K562 (cell line): ENCODE results near the gene OR5A2. TPM values are rescaled to one million over a fixed set of nuclear protein-coding genes. Genes with fewer than 3 reads are reported as not detected.

Experiments
- ATAC-seq: fragments of 200-7000 bp; cut with Tn5 transposase; 3 replicates; pipeline ENCODE4 v1.9.1; 2020; ENCODE audit warnings: moderate library complexity
- BruUV-seq: library from RNA; stranded (reverse); fragments of 400-500 nt; replicated peaks from 2 replicates; lab custom pipeline; 2021; lab: Mats Ljungman, UMichigan
- CTCF ChIA-PET: fragments of 300-600 bp; formaldehyde crosslinking; extraction: SDS; loops from one replicate; lab custom pipeline; 2021; ENCODE audit warnings: low intra/inter-chr PET ratio; lab: Yijun Ruan, JAX
- POLR2A ChIA-PET: fragments of 300-600, 350-650 bp; sonication (Branson Sonifier 250); formaldehyde crosslinking; extraction: SDS; loops from one replicate; lab custom pipeline; 2021; ENCODE audit warnings: antibody characterized with exemption, inconsistent platforms; lab: Yijun Ruan, JAX
- DNase-seq, 4 experiments: peaks; one replicate each; pipeline versions ENCODE4 v3.0.0 to v3.0.0-alpha.2; 2011 to 2018; ENCODE audit warnings: low spot score in 3 of 4, mixed read lengths in 3 of 4; ENCODE audit errors: extremely low read depth in 1 of 4
- FAIRE-seq: peaks from 2 replicates; lab custom pipeline; 2011; peaks lifted over from hg19 to GRCh38; lab: Jason Lieb, UNC
- H2AFZ ChIP-seq: 2 replicates; pipeline ENCODE4 v1.6.0; 2011; ENCODE audit warnings: low read depth, low read length, control low read depth, inconsistent platforms
- H3K27ac ChIP-seq: fragments of 200-600 bp; 3 replicates; pipeline ENCODE4 v1.8.0; 2011; ENCODE audit warnings: low read depth, mild to moderate bottlenecking, control low read depth, inconsistent platforms, low read length, moderate library complexity, mixed read lengths; ENCODE audit errors: extremely low read depth
- H3K27me3 ChIP-seq, 2 experiments: fragments of 300-600 bp in 1 of 2; 2 replicates in 1 of 2; 3 replicates in 1 of 2; pipeline versions ENCODE4 v1.6.0 to v1.8.0; 2011; ENCODE audit warnings: inconsistent platforms in 2 of 2, low read length in 2 of 2, mild to moderate bottlenecking in 1 of 2, mixed read lengths in 1 of 2, moderate library complexity in 1 of 2; ENCODE audit not compliant: control insufficient read depth in 2 of 2, insufficient read depth in 2 of 2
- H3K36me3 ChIP-seq: fragments of 300-600 bp; 3 replicates; pipeline ENCODE4 v1.8.0; 2011; ENCODE audit warnings: mild to moderate bottlenecking, low read length, inconsistent platforms; ENCODE audit not compliant: control insufficient read depth, insufficient read depth
- H3K4me1 ChIP-seq, 2 experiments: fragments of 200-600 bp in 1 of 2; replicated peaks in 1 of 2; 2 replicates in 1 of 2; 3 replicates in 1 of 2; pipeline versions ENCODE4 v1.5.1 to v1.8.0; 2011; ENCODE audit warnings: inconsistent platforms in 2 of 2, low read length in 2 of 2, mild to moderate bottlenecking in 1 of 2, mixed read lengths in 1 of 2, moderate library complexity in 1 of 2; ENCODE audit not compliant: control insufficient read depth in 2 of 2, insufficient read depth in 2 of 2
- H3K4me2 ChIP-seq: 2 replicates; pipeline ENCODE4 v1.6.1; 2011; ENCODE audit warnings: low read length, control low read depth, inconsistent platforms, mixed read lengths; ENCODE audit not compliant: insufficient read depth
- H3K4me3 ChIP-seq: fragments of 200-600 bp; sonication (generic), shearing (Covaris generic); 2 replicates; pipeline ENCODE4 v1.5.1; 2016; ENCODE audit warnings: control low read depth, inconsistent platforms
- H3K79me2 ChIP-seq: fragments of 200-600 bp; 3 replicates; pipeline ENCODE4 v1.8.0; 2011; ENCODE audit warnings: low read length, inconsistent platforms; ENCODE audit not compliant: control insufficient read depth, insufficient read depth
- H3K9ac ChIP-seq, 2 experiments: 2 replicates each; pipeline versions ENCODE4 v1.6.0 to v1.6.1; 2011; ENCODE audit warnings: low read depth in 2 of 2, low read length in 2 of 2, control low read depth in 1 of 2, inconsistent platforms in 1 of 2, mild to moderate bottlenecking in 1 of 2, mixed read lengths in 1 of 2; ENCODE audit not compliant: insufficient read depth in 1 of 2
- H3K9me1 ChIP-seq: one replicate; pipeline ENCODE4 v1.6.0; 2011; ENCODE audit warnings: inconsistent platforms, mild to moderate bottlenecking, low read length, moderate library complexity; ENCODE audit not compliant: control insufficient read depth, insufficient read depth
- H3K9me3 ChIP-seq: replicated peaks from 2 replicates; pipeline ENCODE4 v1.5.1; 2011; ENCODE audit warnings: low read depth, low read length, inconsistent platforms; ENCODE audit not compliant: control insufficient read depth, insufficient read depth
- H4K20me1 ChIP-seq: replicated peaks from 2 replicates; pipeline ENCODE4 v1.6.1; 2011; ENCODE audit warnings: low read length, inconsistent platforms, mixed read lengths; ENCODE audit not compliant: control insufficient read depth, insufficient read depth
- ARHGAP35 ChIP-seq: fragments of 450-650 bp; IDR thresholded peaks from 2 replicates; pipeline ENCODE4 v1.6.1; 2018; ENCODE audit not compliant: partially characterized antibody
- STAT5B ChIP-seq: fragments of 250-450 bp; sonication (Bioruptor Pico); IDR thresholded peaks from 2 replicates; pipeline ENCODE4 v1.8.0; 2021; ENCODE audit warnings: mild to moderate bottlenecking, inconsistent platforms
- TEAD4 ChIP-seq, 2 experiments: sonication (generic) in 1 of 2; formaldehyde crosslinking in 1 of 2; IDR thresholded peaks; 2 replicates each; pipeline versions ENCODE4 v1.6.1 to v1.8.0; 2012 to 2022; ENCODE audit warnings: borderline replicate concordance in 1 of 2, inconsistent platforms in 1 of 2, low read length in 1 of 2, mild to moderate bottlenecking in 1 of 2, missing genetic modification reagents in 1 of 2
- WGBS: fragments of 100-300 bp; shearing (Covaris generic); methylation state at CpG from one replicate; pipeline ENCODE4 v1.1.6; 2016; ENCODE audit warnings: low coverage, mixed read lengths; ENCODE audit not compliant: insufficient coverage; ENCODE audit errors: missing lambda C conversion rate; 5-methylcytosine and 5-hydroxymethylcytosine counted together
- in situ Hi-C: fragments of 300-500 bp; cut with MboI; formaldehyde crosslinking; loops from 4 replicates; pipeline ENCODE4 v1.15.0; 2018; ENCODE audit warnings: inconsistent platforms, mixed read lengths
- intact Hi-C: fragments of 100-400 bp; cut with micrococcal nuclease; formaldehyde crosslinking; loops from 2 replicates; pipeline ENCODE4 v1.14.2; 2022
- polyA plus RNA-seq, 8 experiments: library from polyadenylated mRNA; depleted of rRNA in 4 of 8; stranded (reverse) in 5 of 8; unstranded in 3 of 8; fragments of >200 nt; fragmentation: Nextera tagmentation in 2 of 8; fragmentation: Illumina TruSeq in 1 of 8; extraction: Ambion mirVana in 2 of 8; extraction: Trizol in 1 of 8; gene quantifications; 2 replicates each; pipeline versions ENCODE4 v1.2.1 to v1.2.3, GENCODE V29; 2011 to 2014; ENCODE audit warnings: inconsistent platforms in 1 of 8, missing spikeins in 1 of 8
- total RNA-seq, 7 experiments: library from RNA; depleted of rRNA in 6 of 7; stranded (reverse); fragments of >200 nt in 6 of 7; fragmentation: Illumina TruSeq in 2 of 7; extraction: Trizol in 2 of 7; gene quantifications; 2 replicates each; pipeline versions ENCODE4 v1.2.1 to v1.2.3, GENCODE V29; 2011 to 2021; ENCODE audit warnings: low replicate concordance in 1 of 7
- TF ChIP-seq, protein P1 (sequence below), 2 experiments: fragments of 450-650 bp; IDR thresholded peaks; 2 replicates each; pipeline ENCODE4 v1.6.1; 2018; ENCODE audit warnings: mild to moderate bottlenecking in 2 of 2, low read depth in 1 of 2; ENCODE audit not compliant: partially characterized antibody in 2 of 2

Gene OR5A2
- total and polyA plus RNA-seq, 9 of the 15 experiments (the other 6 are each of a cell fraction or from before 2014, with no cell fraction given) = not detected

DNA sequence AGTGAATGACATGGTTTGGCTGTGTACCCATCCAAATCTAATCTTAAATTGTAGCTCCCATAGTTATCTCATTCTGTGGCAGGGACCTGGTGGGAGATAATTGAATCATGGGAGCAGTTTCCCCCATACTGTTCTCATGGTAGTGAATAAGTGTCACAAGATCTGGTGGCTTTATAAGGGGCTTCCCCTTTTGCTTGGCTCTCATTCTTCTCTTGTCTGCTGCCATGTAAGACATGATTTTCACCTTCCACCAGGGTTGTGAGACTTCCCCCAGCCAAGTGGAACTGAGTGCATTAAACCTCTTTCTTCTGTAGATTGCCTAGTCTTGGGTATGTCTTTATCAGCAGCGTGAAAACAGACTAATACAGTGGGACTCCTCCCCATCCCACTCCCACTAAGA, 11.1 kb downstream of the OR5A2 start:
- Histone ChIP-seq H2AFZ (no peak overlapping the region), H3K79me2 (no peaks in the 10 kb centered on the region), H3K27ac (no peak overlapping the region), H3K4me2 (no peak overlapping the region), H3K9me1 (no peaks in the 10 kb centered on the region), H3K4me3 (no peak overlapping the region), H3K4me1 (no peaks in the 10 kb centered on the region), H3K36me3 (no peaks in the 10 kb centered on the region), H3K27me3 (no peaks in the 10 kb centered on the region), H3K9me3 (no peaks in the 10 kb centered on the region), H3K9ac (no peak overlapping the region), H4K20me1 (no peaks in the 10 kb centered on the region)
- BruUV-seq = no TSS peak
- FAIRE-seq = no peak
- 0% methylated on average over 1 of the region's 1 CpG for WGBS
- ATAC-seq = no peak
- in situ Hi-C loops (no loop called here), intact Hi-C loops (no loop called here)
- no peak for DNase-seq
- POLR2A ChIA-PET = no interaction called here
- TF ChIP-seq, protein P1, sequence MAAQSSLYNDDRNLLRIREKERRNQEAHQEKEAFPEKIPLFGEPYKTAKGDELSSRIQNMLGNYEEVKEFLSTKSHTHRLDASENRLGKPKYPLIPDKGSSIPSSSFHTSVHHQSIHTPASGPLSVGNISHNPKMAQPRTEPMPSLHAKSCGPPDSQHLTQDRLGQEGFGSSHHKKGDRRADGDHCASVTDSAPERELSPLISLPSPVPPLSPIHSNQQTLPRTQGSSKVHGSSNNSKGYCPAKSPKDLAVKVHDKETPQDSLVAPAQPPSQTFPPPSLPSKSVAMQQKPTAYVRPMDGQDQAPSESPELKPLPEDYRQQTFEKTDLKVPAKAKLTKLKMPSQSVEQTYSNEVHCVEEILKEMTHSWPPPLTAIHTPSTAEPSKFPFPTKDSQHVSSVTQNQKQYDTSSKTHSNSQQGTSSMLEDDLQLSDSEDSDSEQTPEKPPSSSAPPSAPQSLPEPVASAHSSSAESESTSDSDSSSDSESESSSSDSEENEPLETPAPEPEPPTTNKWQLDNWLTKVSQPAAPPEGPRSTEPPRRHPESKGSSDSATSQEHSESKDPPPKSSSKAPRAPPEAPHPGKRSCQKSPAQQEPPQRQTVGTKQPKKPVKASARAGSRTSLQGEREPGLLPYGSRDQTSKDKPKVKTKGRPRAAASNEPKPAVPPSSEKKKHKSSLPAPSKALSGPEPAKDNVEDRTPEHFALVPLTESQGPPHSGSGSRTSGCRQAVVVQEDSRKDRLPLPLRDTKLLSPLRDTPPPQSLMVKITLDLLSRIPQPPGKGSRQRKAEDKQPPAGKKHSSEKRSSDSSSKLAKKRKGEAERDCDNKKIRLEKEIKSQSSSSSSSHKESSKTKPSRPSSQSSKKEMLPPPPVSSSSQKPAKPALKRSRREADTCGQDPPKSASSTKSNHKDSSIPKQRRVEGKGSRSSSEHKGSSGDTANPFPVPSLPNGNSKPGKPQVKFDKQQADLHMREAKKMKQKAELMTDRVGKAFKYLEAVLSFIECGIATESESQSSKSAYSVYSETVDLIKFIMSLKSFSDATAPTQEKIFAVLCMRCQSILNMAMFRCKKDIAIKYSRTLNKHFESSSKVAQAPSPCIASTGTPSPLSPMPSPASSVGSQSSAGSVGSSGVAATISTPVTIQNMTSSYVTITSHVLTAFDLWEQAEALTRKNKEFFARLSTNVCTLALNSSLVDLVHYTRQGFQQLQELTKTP (IDR thresholded peaks at IDR 0.05; ENCODE audit: low read depth in 1 of 2, partially characterized antibody in 2 of 2) = no peak
- TF ChIP-seq TEAD4 (IDR thresholded peaks at IDR 0.05; ENCODE audit: low read length) (no peak), TEAD4 (CRISPR knock-in tag; IDR thresholded peaks at IDR 0.05; ENCODE audit: borderline replicate concordance) (no peak), STAT5B (no peak), ARHGAP35 (no peak)
- CTCF ChIA-PET = no interaction called here
